Measurements from ENCODE around the gene PDCD4. TPM values are rescaled to one million over a fixed set of nuclear protein-coding genes. Genes with fewer than 3 reads are reported as not detected.
"Not testable (repeated sequence)": the region's sequence is repeated elsewhere in the genome, so short reads cannot be mapped to it uniquely, and the experiment has no call there.

Gene PDCD4
- total RNA-seq, 1 donor from 2014 or later = 74.2 TPM

DNA sequence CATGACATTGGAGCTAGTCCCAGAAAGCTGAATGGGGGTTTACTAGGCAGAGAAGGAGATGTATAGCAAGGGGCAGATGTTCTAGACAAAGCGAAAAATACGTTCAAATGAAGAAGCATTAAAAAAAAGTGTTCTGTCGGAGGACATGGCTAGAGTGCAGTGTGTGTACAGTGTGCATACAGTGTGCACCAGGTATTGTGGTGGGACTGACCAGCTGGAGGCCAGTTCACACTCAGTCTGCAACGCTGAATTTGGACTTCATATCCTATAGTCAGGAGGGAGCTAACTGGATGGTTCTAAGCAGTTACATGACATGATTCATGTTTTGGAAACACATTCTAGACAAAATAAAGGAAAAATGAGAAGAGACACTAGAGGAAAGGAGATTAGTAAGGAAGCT lies 38.4 kb downstream of the PDCD4 start:
- Histone ChIP-seq H3K36me3 (no peaks in the 10 kb centered on the region), H3K9me3 (no peaks in the 10 kb centered on the region), H3K27me3 (ENCODE audit: low read depth) (no peaks in the 10 kb centered on the region), H3K4me3 (no peak overlapping the region), H3K27ac (no peak overlapping the region), H3K4me1 (no peaks in the 10 kb centered on the region)
- no peak for ATAC-seq
- intact Hi-C loops (cut with DNase I) = no loop called here
- TF ChIP-seq, protein P1, sequence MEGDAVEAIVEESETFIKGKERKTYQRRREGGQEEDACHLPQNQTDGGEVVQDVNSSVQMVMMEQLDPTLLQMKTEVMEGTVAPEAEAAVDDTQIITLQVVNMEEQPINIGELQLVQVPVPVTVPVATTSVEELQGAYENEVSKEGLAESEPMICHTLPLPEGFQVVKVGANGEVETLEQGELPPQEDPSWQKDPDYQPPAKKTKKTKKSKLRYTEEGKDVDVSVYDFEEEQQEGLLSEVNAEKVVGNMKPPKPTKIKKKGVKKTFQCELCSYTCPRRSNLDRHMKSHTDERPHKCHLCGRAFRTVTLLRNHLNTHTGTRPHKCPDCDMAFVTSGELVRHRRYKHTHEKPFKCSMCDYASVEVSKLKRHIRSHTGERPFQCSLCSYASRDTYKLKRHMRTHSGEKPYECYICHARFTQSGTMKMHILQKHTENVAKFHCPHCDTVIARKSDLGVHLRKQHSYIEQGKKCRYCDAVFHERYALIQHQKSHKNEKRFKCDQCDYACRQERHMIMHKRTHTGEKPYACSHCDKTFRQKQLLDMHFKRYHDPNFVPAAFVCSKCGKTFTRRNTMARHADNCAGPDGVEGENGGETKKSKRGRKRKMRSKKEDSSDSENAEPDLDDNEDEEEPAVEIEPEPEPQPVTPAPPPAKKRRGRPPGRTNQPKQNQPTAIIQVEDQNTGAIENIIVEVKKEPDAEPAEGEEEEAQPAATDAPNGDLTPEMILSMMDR (IDR thresholded peaks at IDR 0.05) = no peak
- DNase-seq = no peak

GRCh38 chr10:110912374-110912773 lies 40.6 kb downstream of the PDCD4 start:
- Histone ChIP-seq H3K27me3 (ENCODE audit: low read depth) (no peaks in the 10 kb centered on the region), H3K4me1 (peaks cover 1% of the 10 kb centered on the region), H3K36me3 (no peaks in the 10 kb centered on the region), H3K27ac (no peak overlapping the region), H3K4me3 (no peak overlapping the region), H3K9me3 (no peaks in the 10 kb centered on the region)
- DNase-seq (no peak), ATAC-seq (no peak)
- TF ChIP-seq, protein P1 (IDR thresholded peaks at IDR 0.05) = no peak
- intact Hi-C loops (cut with DNase I) = no loop called here

- intact Hi-C loops (cut with DNase I) = no loop called here
- H3K9me3 ChIP-seq = no peaks in the 10 kb centered on the region
- DNase-seq (no peak), ATAC-seq (no peak)
- peaks cover 7% of the 10 kb centered on the region for H3K4me1 ChIP-seq
- H3K36me3 ChIP-seq = no peaks in the 10 kb centered on the region
- no peak overlapping the region for H3K27ac ChIP-seq
- no peak overlapping the region for H3K4me3 ChIP-seq
- no peaks in the 10 kb centered on the region for H3K27me3 ChIP-seq (ENCODE audit: low read depth)
- TF ChIP-seq, protein P1 (IDR thresholded peaks at IDR 0.05) = no peak
These were observed 42.7 kb downstream of the PDCD4 start for GRCh38 chr10:110914431-110914830.

- TF ChIP-seq, protein P1 (IDR thresholded peaks at IDR 0.05) = no peak
- DNase-seq (no peak), ATAC-seq (no peak)
- Histone ChIP-seq H3K27me3 (ENCODE audit: low read depth) (no peaks in the 10 kb centered on the region), H3K27ac (no peak overlapping the region), H3K9me3 (no peaks in the 10 kb centered on the region), H3K36me3 (no peaks in the 10 kb centered on the region), H3K4me1 (peaks cover 7% of the 10 kb centered on the region), H3K4me3 (no peak overlapping the region)
- intact Hi-C loops (cut with DNase I) = no loop called here
These were observed 43.3 kb downstream of the PDCD4 start for GRCh38 chr10:110915035-110915434.

- H3K4me1 ChIP-seq; ATAC-seq; H3K27ac ChIP-seq; H3K4me3 ChIP-seq; intact Hi-C loops (cut with DNase I); DNase-seq; H3K9me3 ChIP-seq; H3K36me3 ChIP-seq; H3K27me3 ChIP-seq (ENCODE audit: low read depth): not testable (repeated sequence)
These were observed 43.9 kb downstream of the PDCD4 start for GRCh38 chr10:110915600-110915999.

DNA sequence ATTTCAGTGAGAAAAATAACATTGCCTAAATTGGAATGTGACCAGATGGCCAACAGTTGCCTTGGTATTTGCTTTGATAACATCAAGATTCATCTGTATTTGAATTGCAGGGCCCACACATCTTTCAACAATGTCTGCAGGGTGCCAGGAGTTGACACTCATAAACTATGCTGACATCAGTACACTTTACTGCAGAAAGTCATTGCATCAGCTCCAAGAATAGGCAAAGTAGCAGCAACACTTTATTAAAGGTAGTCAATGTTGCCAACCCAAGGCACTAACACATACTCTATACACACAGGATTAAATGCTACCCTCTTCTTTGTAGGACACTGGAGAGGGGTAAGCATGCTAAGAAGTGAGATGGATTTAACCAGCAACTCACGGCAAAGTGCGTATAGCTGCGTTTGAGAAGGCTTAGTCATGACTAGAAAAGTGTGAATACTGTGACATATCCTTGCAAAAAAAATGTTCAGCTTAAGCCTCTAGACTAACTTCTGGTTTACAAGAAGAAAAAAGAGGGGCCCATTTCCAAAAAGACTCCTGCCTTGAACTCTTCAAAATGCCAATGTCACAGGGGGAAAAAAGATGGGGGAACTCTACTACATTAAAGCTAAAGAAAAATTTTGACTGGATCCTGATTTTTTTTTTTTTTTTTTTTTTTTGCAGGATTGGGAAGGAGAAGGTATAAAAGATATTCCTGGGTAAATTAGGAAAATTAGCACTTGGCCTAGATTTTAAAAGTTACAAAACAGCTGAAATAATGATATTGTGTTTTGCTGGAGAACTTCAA lies 45.0 kb downstream of the PDCD4 start:
- H3K36me3 ChIP-seq = no peaks in the 10 kb centered on the region
- intact Hi-C loops (cut with DNase I) = no loop called here
- TF ChIP-seq, protein P1 (IDR thresholded peaks at IDR 0.05) = no peak
- DNase-seq = no peak
- peaks cover 20% of the 10 kb centered on the region for H3K4me1 ChIP-seq
- no peaks in the 10 kb centered on the region for H3K27me3 ChIP-seq (ENCODE audit: low read depth)
- H3K4me3 ChIP-seq = no peak overlapping the region
- H3K27ac ChIP-seq = no peak overlapping the region
- no peak for ATAC-seq
- no peaks in the 10 kb centered on the region for H3K9me3 ChIP-seq

All from lower lobe of right lung (tissue), 2 donors.